GM18505 (cell line): ENCODE data around the gene PRAMEF5.
"Not testable (repeated sequence)": the region's sequence is repeated elsewhere in the genome, so short reads cannot be mapped to it uniquely, and the experiment has no call there.

Source experiments
- ATAC-seq: cut with Tn5 transposase; IDR thresholded peaks from one replicate; pipeline ENCODE4 v1.9.1; 2021; ENCODE audit not compliant: unreplicated experiment
- POLR2A ChIP-seq: IDR thresholded peaks from 4 replicates; pipeline ENCODE4 v1.6.1; 2011; ENCODE audit warnings: borderline replicate concordance; ENCODE audit not compliant: insufficient read depth, insufficient read length; ENCODE audit errors: extremely low read depth

Gene PRAMEF5

GRCh38 chr1:13253898-13254297, at the start of gene PRAMEF5:
PRAMEF5 (plus strand) TSS chr1:13254198; CDS start chr1:13259269, 5,071 bp downstream.
- not testable (repeated sequence) for ATAC-seq

GRCh38 chr1:13208712-13209111, 45.3 kb upstream of the PRAMEF5 start:
- not testable (repeated sequence) for ATAC-seq

DNA sequence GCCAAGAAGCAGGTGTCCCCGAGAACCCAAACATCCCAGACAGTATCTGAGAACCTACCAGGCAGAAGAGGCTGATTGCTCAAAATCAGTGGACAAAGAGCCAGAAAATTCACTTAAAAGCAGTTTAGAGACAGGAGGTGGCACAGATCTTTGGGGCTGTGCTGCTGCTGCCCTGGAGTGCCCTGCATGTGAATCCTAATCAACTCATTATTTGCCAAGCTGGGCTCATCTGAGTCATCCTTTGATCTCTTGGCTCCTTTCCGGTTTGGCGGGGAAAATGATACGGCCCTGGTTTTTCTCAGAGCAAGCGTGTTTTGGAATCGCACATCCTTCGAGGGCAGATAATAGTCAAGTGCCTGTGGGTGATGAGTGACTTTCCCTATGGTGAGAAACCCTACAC, 37.4 kb upstream of the PRAMEF5 start:
- not testable (repeated sequence) for ATAC-seq

- not testable (repeated sequence) for ATAC-seq
Observed at GRCh38 chr1:13219203-13219602, 34.8 kb upstream of the PRAMEF5 start.

DNA sequence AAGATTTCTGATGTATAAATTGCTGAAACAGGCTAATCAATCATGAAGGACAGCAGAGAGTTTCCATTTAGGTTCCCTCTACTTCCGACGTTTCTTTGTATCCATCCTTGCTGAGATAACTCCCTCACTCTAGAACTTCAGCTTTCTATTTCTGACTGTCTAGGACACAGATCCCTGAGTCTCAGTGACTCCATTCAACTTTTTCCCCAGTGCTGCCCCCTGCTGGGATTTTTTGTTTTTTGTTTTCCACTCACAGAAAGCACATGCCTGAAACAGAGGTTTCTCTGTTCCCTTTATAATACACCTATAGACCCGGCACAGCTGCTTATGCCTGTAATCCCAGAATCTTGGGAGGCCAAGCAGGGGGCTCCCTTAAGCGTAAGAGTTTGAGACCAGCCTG, 31.2 kb upstream of the PRAMEF5 start:
- not testable (repeated sequence) for ATAC-seq

GRCh38 chr1:13224480-13225060, 29.4 kb upstream of the PRAMEF5 start:
- TF ChIP-seq POLR2A: no peak
- ATAC-seq: no peak

DNA sequence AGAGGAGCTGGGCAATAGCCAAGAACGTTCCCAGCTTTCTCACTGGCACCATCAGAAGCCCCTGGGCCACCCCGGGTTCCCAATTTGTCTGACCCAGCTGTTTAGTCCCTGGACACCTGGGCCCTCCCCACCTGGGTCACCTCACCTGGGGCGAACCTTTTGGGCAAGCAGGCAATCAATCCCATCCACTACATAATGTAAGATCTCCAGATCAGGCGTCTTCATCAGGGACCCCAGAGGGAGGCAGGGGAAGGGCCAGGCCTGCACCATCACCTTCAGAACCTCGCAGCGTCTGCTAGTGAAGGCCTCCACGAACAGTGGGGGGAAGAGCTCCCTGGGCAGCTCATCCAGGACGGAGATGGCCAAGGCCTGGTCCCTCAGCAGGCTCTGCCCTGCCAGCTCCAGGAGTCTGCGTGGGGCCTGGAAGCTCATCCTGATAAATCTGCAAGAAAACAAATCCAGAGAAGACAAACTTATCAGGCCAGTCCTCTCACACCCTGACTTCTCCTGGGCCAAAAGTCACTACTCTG, 28.3 kb upstream of the PRAMEF5 start, which contains the start of gene PRAMEF18:
Gene PRAMEF18 (minus strand): TSS at position 480 of the 530 bp plus-strand sequence. CDS start 48 bp downstream, at position 432.
- ATAC-seq: not testable (repeated sequence)

- ATAC-seq: not testable (repeated sequence)
Observed at GRCh38 chr1:13227271-13228055, 26.5 kb upstream of the PRAMEF5 start.

DNA sequence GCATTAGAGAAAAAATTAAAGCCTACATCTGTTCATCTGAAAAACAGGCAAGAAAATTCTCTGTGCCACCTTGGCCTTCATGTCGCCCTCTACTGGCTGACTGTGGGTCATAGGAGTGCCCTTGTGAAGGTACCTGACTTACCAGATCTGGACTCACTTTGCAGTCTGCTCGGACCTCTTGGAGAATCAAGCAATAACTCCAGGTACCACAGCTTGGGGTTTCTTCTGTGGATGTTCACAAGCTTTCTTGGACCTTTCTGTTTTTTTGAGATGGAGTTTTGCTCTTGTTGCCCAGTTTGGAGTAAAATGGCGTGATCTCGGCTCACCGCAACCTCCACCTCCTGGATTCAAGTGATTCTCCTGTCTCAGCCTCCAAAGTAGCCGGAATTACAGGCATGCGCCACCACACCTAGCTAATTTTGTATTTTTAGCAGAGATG, 25.6 kb upstream of the PRAMEF5 start:
- no peak for TF ChIP-seq POLR2A
- ATAC-seq: no peak

GRCh38 chr1:13230096-13230495, 23.9 kb upstream of the PRAMEF5 start:
- not testable (repeated sequence) for ATAC-seq

- not testable (repeated sequence) for ATAC-seq
Observed at GRCh38 chr1:13230601-13231000, 23.4 kb upstream of the PRAMEF5 start.

- ATAC-seq: not testable (repeated sequence)
Observed at GRCh38 chr1:13231061-13231750, 22.8 kb upstream of the PRAMEF5 start.

GRCh38 chr1:13232056-13232455, 21.9 kb upstream of the PRAMEF5 start:
- not testable (repeated sequence) for ATAC-seq

- ATAC-seq: not testable (repeated sequence)
Observed at GRCh38 chr1:13234057-13234456, 19.9 kb upstream of the PRAMEF5 start.

GRCh38 chr1:13237572-13237971, 16.4 kb upstream of the PRAMEF5 start:
- not testable (repeated sequence) for ATAC-seq

DNA sequence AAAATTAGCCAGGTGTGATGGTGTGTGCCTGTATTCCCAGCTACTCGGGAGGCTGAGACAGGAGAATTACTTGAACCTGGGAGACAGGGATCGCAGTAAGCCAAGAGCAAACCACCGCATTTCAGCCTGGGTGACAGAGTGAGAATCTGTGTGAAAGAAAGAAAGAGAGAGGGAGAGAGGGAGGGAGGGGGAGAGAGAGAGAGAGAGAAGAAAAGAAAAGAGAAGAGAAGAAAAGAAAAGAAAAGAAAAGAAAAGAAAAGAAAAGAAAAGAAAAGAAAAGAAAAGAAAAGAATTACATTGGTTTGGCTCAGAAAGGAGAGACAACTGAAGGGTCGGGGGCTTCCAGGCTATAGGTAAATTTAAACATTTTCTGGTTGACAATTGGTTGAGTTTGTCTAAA, 14.4 kb upstream of the PRAMEF5 start:
- not testable (repeated sequence) for ATAC-seq

- not testable (repeated sequence) for ATAC-seq
Observed at GRCh38 chr1:13243536-13244263, 10.3 kb upstream of the PRAMEF5 start.

DNA sequence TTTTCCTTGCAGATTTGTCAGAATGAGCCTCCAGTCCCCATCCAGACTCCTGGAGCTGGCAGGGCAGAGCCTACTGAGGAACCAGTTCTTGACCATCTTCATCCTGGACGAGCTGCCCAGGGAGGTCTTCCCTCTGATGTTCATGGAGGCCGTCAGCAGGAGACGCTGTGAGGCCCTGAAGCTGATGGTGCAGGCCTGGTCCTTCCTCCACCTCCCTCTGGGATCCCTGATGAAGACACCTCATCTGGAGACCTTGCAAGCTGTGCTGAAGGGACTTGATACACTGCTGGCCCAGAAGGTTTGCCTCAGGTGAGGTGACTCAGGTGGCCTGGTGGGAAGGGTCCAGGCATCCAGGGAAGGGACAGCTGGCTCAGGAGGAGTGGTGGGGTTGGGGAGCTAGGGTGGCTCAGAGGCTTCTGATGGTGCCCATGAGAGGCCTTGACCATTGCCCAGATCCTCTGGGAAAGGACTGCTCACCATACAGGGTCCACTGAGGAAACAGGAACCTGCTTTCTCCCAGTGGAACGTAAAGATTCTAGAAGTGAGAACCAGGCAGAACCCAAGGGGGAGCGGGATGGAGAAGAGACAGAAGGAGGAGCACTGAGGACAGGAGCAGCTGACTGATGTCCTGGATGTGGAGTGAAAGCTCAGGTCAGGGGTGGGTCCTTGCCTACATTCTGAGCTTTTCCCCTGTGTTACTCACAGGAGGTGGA, 8.0 kb upstream of the PRAMEF5 start:
- ATAC-seq: not testable (repeated sequence)

- not testable (repeated sequence) for ATAC-seq
Observed at GRCh38 chr1:13246554-13246871, 7.5 kb upstream of the PRAMEF5 start.
